GM19239 (cell line): ENCODE results near the gene HBA1.
"Not testable (repeated sequence)": the region's sequence is repeated elsewhere in the genome, so short reads cannot be mapped to it uniquely, and the experiment has no call there.

Experiments used
- DNase-seq: peaks from one replicate; pipeline ENCODE4 v3.0.0; 2011; ENCODE audit warnings: low spot score; ENCODE audit not compliant: insufficient read length
- FAIRE-seq: peaks from 2 replicates; lab custom pipeline; 2011; peaks lifted over from hg19 to GRCh38; lab: Jason Lieb, UNC

Gene HBA1

GRCh38 chr16:173211-173854 is 3.1 kb upstream of the HBA1 start:
- not testable (repeated sequence) for DNase-seq, FAIRE-seq

GRCh38 chr16:173928-174769 is 2.3 kb upstream of the HBA1 start:
- not testable (repeated sequence) for DNase-seq, FAIRE-seq

- DNase-seq (no peak), FAIRE-seq (no peak)
Measured at GRCh38 chr16:175011-175949, 1.2 kb upstream of the HBA1 start.

- DNase-seq, FAIRE-seq: not testable (repeated sequence)
Measured at GRCh38 chr16:176006-176405, 474 bp upstream of the HBA1 start.

- FAIRE-seq, result no peak
- no peak for DNase-seq
Measured at GRCh38 chr16:177394-177822, 928 bp downstream of the HBA1 start.

GRCh38 chr16:177981-178667 is 1.6 kb downstream of the HBA1 start:
- no peak for FAIRE-seq
- no peak for DNase-seq

GRCh38 chr16:178668-179015 is 2.2 kb downstream of the HBA1 start:
- FAIRE-seq (no peak), DNase-seq (no peak)

GRCh38 chr16:179211-180092 is 3.0 kb downstream of the HBA1 start:
- no peak for FAIRE-seq

GRCh38 chr16:180101-180675 is 3.7 kb downstream of the HBA1 start, which contains the start of gene HBQ1:
HBQ1 (plus strand) TSS chr16:180459; CDS start chr16:180487, 28 bp downstream.
- FAIRE-seq (no peak), DNase-seq (no peak)

More at GRCh38 chr16:179211-180092, 3.0 kb downstream of the HBA1 start:
- DNase-seq, result no peak

- no peak for FAIRE-seq
- DNase-seq, result no peak
Measured at GRCh38 chr16:180681-181564, 4.4 kb downstream of the HBA1 start.

- FAIRE-seq (no peak), DNase-seq (peak; percentile 96)
Measured at GRCh38 chr16:181565-182021, 5.1 kb downstream of the HBA1 start.

- no peak for DNase-seq
- FAIRE-seq, result no peak
Measured at GRCh38 chr16:183005-183404, 6.5 kb downstream of the HBA1 start.

- DNase-seq (no peak), FAIRE-seq (no peak)
Measured at GRCh38 chr16:185213-185612, 8.7 kb downstream of the HBA1 start.

- FAIRE-seq (no peak), DNase-seq (no peak)
Measured at GRCh38 chr16:185691-186090, 9.2 kb downstream of the HBA1 start.

- DNase-seq (no peak), FAIRE-seq (no peak)
Measured at GRCh38 chr16:187330-187729, 10.8 kb downstream of the HBA1 start.

- DNase-seq (no peak), FAIRE-seq (no peak)
Measured at GRCh38 chr16:188674-189073, 12.2 kb downstream of the HBA1 start.

- no peak for FAIRE-seq
Measured at GRCh38 chr16:189604-190186, 13.2 kb downstream of the HBA1 start.

More at GRCh38 chr16:189604-190186, 13.2 kb downstream of the HBA1 start:
- no peak for DNase-seq
